Transverse colon (tissue), 4 donors: ENCODE measurements around the gene RPS10. TPM values are rescaled to one million over a fixed set of nuclear protein-coding genes. Genes with fewer than 3 reads are reported as not detected.

ENCODE experiments used
- DNase-seq: peaks from one replicate; pipeline ENCODE4 v3.0.0-alpha.2; 2019
- H3K27ac ChIP-seq, 4 donors: fragments of 200-600 bp; sonication (generic); 2 replicates each; pipeline ENCODE4 v1.5.1; 2016 to 2018; ENCODE audit warnings: inconsistent platforms in 4 of 4
- H3K27me3 ChIP-seq: fragments of 200-600 bp; sonication (generic); 2 replicates; pipeline ENCODE4 v1.5.1; 2017; ENCODE audit warnings: inconsistent platforms
- H3K36me3 ChIP-seq, 4 donors: fragments of 200-600 bp; sonication (generic); 2 replicates each; pipeline ENCODE4 v1.5.1; 2017 to 2019; ENCODE audit warnings: inconsistent platforms in 4 of 4
- H3K4me1 ChIP-seq, 4 donors: fragments of 200-600 bp; sonication (generic); 2 replicates each; pipeline ENCODE4 v1.5.1; 2017 to 2020; ENCODE audit warnings: inconsistent platforms in 4 of 4
- H3K4me3 ChIP-seq, 4 donors: fragments of 200-600 bp; sonication (generic); 1 replicate in 1 of 4; 2 replicates in 3 of 4; pipeline versions ENCODE4 v1.5.1 to v1.6.1; 2017 to 2019; ENCODE audit warnings: inconsistent platforms in 4 of 4
- H3K9me3 ChIP-seq, 2 donors: fragments of 200-600 bp; sonication (generic); 2 replicates each; pipeline ENCODE4 v1.5.1; 2017 to 2019; ENCODE audit warnings: inconsistent platforms in 2 of 2
- EP300 ChIP-seq: sonication (generic); formaldehyde crosslinking; IDR thresholded peaks from one replicate; pipeline ENCODE4 v1.6.1; 2017; ENCODE audit warnings: antibody characterized with exemption, low read depth
- POLR2A ChIP-seq: fragments of 450-650 bp; IDR thresholded peaks from one replicate; pipeline ENCODE4 v1.6.1; 2016; ENCODE audit warnings: antibody characterized with exemption, mild to moderate bottlenecking, moderate library complexity
- POLR2AphosphoS5 ChIP-seq, 3 donors: sonication (generic); formaldehyde crosslinking; IDR thresholded peaks; one replicate each; pipeline ENCODE4 v1.6.1; 2016; ENCODE audit warnings: antibody characterized with exemption in 3 of 3
- WGBS, 2 donors: methylation state at CpG; one replicate each; pipeline ENCODE4 v1.1.5; 2018; ENCODE audit warnings: low coverage in 1 of 2; 5-methylcytosine and 5-hydroxymethylcytosine counted together
- in situ Hi-C, 4 donors: fragments of 200-750 bp; cut with MboI; loops; one replicate each; pipeline versions ENCODE4 v1.15.0 to v1.15.1; 2017; ENCODE audit warnings: low sequenced_read_pairs in 3 of 4, low pct_ligation_motif_present in 1 of 4, low pct_unique_long_range_greater_than_20kb in 1 of 4
- intact Hi-C: fragments of 100-400 bp; cut with DNase I; formaldehyde crosslinking; loops from one replicate; pipeline ENCODE4 v1.15.1; 2023; ENCODE audit warnings: low total_unique reads
- total RNA-seq, 4 donors: library from RNA; depleted of rRNA; stranded (reverse); fragments of >200 nt; gene quantifications; one replicate each; pipeline ENCODE4 v1.1.0, GENCODE V29; 2016
- TF ChIP-seq, protein P1 (sequence below), 5 experiments: fragments of 200-600 bp in 3 of 5; fragments of 450-650 bp in 2 of 5; sonication (generic) in 3 of 5; IDR thresholded peaks; 1 replicate in 2 of 5; 2 replicates in 3 of 5; pipeline ENCODE4 v1.5.1; 2016 to 2017; ENCODE audit warnings: antibody characterized with exemption in 5 of 5, inconsistent platforms in 3 of 5, mild to moderate bottlenecking in 2 of 5, moderate library complexity in 1 of 5

RPS10 gene
- total RNA-seq, 4 donors from 2014 or later, result 892 to 1,969 (median 1,491) TPM

DNA sequence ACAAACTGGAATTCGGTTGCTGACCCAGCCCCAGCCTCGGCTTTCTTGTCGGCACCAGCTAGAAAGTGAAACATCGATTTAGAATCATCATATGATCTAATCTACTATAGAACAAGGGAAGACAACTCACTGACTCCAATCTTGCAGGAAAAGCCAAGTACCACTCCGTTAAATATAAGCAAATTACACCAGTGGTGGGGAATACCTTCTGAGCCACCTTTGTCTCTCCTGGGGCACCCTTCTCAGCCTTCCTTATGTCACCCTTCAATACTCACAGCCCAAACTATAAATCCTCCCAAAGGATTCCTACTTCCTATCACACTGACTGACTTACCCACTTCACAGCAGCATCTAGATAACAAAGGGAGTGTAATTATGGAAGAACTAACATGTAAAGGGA, 7.5 kb downstream of the RPS10 start:
- in situ Hi-C loops, result loop anchor here in 3 of 4 donors (10.0 to 25.0 kb wide), 4 partner anchors 174 to 254 kb away; partner anchors contain the start of gene SMIM29 (in 1 of the 3)
- H3K9me3 ChIP-seq, result no peaks in the 10 kb centered on the region
- intact Hi-C loops, result loop anchor here (10.0 kb wide), 2 partner anchors 174 to 224 kb away; partner anchors contain the start of gene SMIM29
- H3K4me1 ChIP-seq, result peaks cover 0 to 13% (median 8%) of the 10 kb centered on the region in 4 donors
- H3K36me3 ChIP-seq, result peaks cover 0 to 59% (median 24%) of the 10 kb centered on the region in 4 donors
- TF ChIP-seq POLR2A (no peak), POLR2AphosphoS5 (IDR thresholded peaks at IDR 0.05) (no peak), EP300 (no peak)
- TF ChIP-seq, protein P1, sequence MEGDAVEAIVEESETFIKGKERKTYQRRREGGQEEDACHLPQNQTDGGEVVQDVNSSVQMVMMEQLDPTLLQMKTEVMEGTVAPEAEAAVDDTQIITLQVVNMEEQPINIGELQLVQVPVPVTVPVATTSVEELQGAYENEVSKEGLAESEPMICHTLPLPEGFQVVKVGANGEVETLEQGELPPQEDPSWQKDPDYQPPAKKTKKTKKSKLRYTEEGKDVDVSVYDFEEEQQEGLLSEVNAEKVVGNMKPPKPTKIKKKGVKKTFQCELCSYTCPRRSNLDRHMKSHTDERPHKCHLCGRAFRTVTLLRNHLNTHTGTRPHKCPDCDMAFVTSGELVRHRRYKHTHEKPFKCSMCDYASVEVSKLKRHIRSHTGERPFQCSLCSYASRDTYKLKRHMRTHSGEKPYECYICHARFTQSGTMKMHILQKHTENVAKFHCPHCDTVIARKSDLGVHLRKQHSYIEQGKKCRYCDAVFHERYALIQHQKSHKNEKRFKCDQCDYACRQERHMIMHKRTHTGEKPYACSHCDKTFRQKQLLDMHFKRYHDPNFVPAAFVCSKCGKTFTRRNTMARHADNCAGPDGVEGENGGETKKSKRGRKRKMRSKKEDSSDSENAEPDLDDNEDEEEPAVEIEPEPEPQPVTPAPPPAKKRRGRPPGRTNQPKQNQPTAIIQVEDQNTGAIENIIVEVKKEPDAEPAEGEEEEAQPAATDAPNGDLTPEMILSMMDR (IDR thresholded peaks at IDR 0.05), result no peak
- no peak overlapping the region for H3K27ac ChIP-seq
- no peaks in the 10 kb centered on the region for H3K27me3 ChIP-seq
- WGBS, 2 donors, result 79% methylated on average over 5 of the region's 5 CpGs; no CpG with 5 or more reads in 1 of the 2 donors
- no peak for DNase-seq
- no peak overlapping the region for H3K4me3 ChIP-seq

- Histone ChIP-seq H3K4me1 (peaks cover 0 to 13% (median 8%) of the 10 kb centered on the region in 4 donors), H3K27ac (no peak overlapping the region), H3K36me3 (peaks cover 0 to 44% (median 17%) of the 10 kb centered on the region in 4 donors), H3K9me3 (no peaks in the 10 kb centered on the region), H3K4me3 (no peak overlapping the region), H3K27me3 (no peaks in the 10 kb centered on the region)
- no peak for TF ChIP-seq EP300
- TF ChIP-seq, protein P1 (IDR thresholded peaks at IDR 0.05), result no peak
- TF ChIP-seq POLR2A, result no peak
- TF ChIP-seq POLR2AphosphoS5 (IDR thresholded peaks at IDR 0.05), result no peak
- intact Hi-C loops, result loop anchor here (10.0 kb wide), 2 partner anchors 172 to 222 kb away; partner anchors contain the start of gene SMIM29
- DNase-seq, result no peak
- in situ Hi-C loops, result loop anchor here in 3 of 4 donors (10.0 to 25.0 kb wide), 4 partner anchors 172 to 252 kb away; partner anchors contain the start of gene SMIM29 (in 1 of the 3)
- 56 to 60% methylated on average over 5 to 7 of the region's 7 CpGs for WGBS, 2 donors
Measured at GRCh38 chr6:34416877-34417371, 8.9 kb downstream of the RPS10 start.

GRCh38 chr6:34414999-34415858, 10.6 kb downstream of the RPS10 start:
- Histone ChIP-seq H3K4me1 (peaks cover 0 to 13% (median 8%) of the 10 kb centered on the region in 4 donors), H3K27me3 (no peaks in the 10 kb centered on the region), H3K9me3 (no peaks in the 10 kb centered on the region), H3K27ac (peak overlapping the region; percentile 66 to 77 (median 74)), H3K4me3 (no peak overlapping the region), H3K36me3 (peaks cover 0 to 27% (median 9%) of the 10 kb centered on the region in 4 donors)
- no peak for TF ChIP-seq POLR2A
- peak in 2 of 3 donors; percentile 21 to 42 for TF ChIP-seq POLR2AphosphoS5 (IDR thresholded peaks at IDR 0.05)
- TF ChIP-seq, protein P1 (IDR thresholded peaks at IDR 0.05), result peak; percentile 66 to 91 (median 72)
- intact Hi-C loops, result loop anchor here (10.0 kb wide), 2 partner anchors 170 to 220 kb away; partner anchors contain the start of gene SMIM29
- in situ Hi-C loops, result loop anchor here in 3 of 4 donors (10.0 to 25.0 kb wide), 4 partner anchors 170 to 250 kb away; partner anchors contain the start of gene SMIM29 (in 1 of the 3)
- DNase-seq, result peak; percentile 62
- WGBS, 2 donors, result 29 to 42% methylated on average over 4 to 11 of the region's 11 CpGs
